AG20443 (cell line): ENCODE data around the gene YES1.
"Not testable (repeated sequence)": the region's sequence is repeated elsewhere in the genome, so short reads cannot be mapped to it uniquely, and the experiment has no call there.

Source experiments
- DNase-seq: peaks from one replicate; pipeline ENCODE4 v3.0.0; 2012; ENCODE audit warnings: low spot score, mixed read lengths

Gene YES1

GRCh38 chr18:683531-683930, 128.5 kb downstream of the YES1 start:
- no peak for DNase-seq

GRCh38 chr18:682833-683232, 129.2 kb downstream of the YES1 start:
- no peak for DNase-seq

- DNase-seq = not testable (repeated sequence)
These were observed 129.6 kb downstream of the YES1 start for GRCh38 chr18:682416-682815.

GRCh38 chr18:681985-682384, 130.1 kb downstream of the YES1 start:
- no peak for DNase-seq

GRCh38 chr18:680392-680791, 131.7 kb downstream of the YES1 start:
- DNase-seq = no peak

- DNase-seq = no peak
These were observed 132.5 kb downstream of the YES1 start for GRCh38 chr18:679516-679915.

- DNase-seq = no peak
These were observed 133.4 kb downstream of the YES1 start for GRCh38 chr18:678482-679182.

GRCh38 chr18:677951-678381, 134.1 kb downstream of the YES1 start:
- no peak for DNase-seq

- DNase-seq = no peak
These were observed 134.9 kb downstream of the YES1 start for GRCh38 chr18:677145-677544.

GRCh38 chr18:676736-677135, 135.3 kb downstream of the YES1 start:
- no peak for DNase-seq

- DNase-seq = no peak
These were observed 136.0 kb downstream of the YES1 start for GRCh38 chr18:676069-676468.

- DNase-seq = no peak
These were observed 136.7 kb downstream of the YES1 start for GRCh38 chr18:675307-675706.

GRCh38 chr18:673769-674168, 138.3 kb downstream of the YES1 start:
- no peak for DNase-seq

- DNase-seq = no peak
These were observed 138.7 kb downstream of the YES1 start for GRCh38 chr18:673317-673716.
